ENCODE measurements around the gene SEPTIN5. TPM values are rescaled to one million over a fixed set of nuclear protein-coding genes. Genes with fewer than 3 reads are reported as not detected.
A peak's percentile ranks its signal among the peaks of the same experiment; 100 is the strongest.

The SEPTIN5 gene
- total and polyA plus RNA-seq, 9 of the 15 experiments (the other 6 are each of a cell fraction or from before 2014, with no cell fraction given) = 0.03 to 195 (median 119) TPM

GRCh38 chr22:19719488-19720021 lies 5.3 kb downstream of the SEPTIN5 start (continued):
- TF ChIP-seq ZHX1 (conservative IDR thresholded peaks at IDR 0.05; ENCODE audit: low read length) (0 out of 2 replicates have a peak, but pooled peaks have one; percentile 63), SMARCA5 (IDR thresholded peaks at IDR 0.05) (peak; percentile 74; the same call in 1 of the 2 replicates), ZSCAN29 (IDR thresholded peaks at IDR 0.05) (peak; percentile 27; the same call in 1 of the 2 replicates), ZKSCAN3 (CRISPR knock-in tag; IDR thresholded peaks at IDR 0.05) (no peak), CHD4 (IDR thresholded peaks at IDR 0.05; ENCODE audit: insufficient read depth, insufficient replicate concordance, low read depth, low read length, poor library complexity, severe bottlenecking) (peak; percentile 15), MYBL2 (IDR thresholded peaks at IDR 0.05; ENCODE audit: low read depth) (no peak), MYBL2 (CRISPR knock-in tag; IDR thresholded peaks at IDR 0.05; ENCODE audit: borderline replicate concordance) (no peak), STAT6 (CRISPR knock-in tag; IDR thresholded peaks at IDR 0.05) (peak; percentile 76; the same call in 1 of the 2 replicates), ZNF764 (CRISPR knock-in tag; IDR thresholded peaks at IDR 0.05; ENCODE audit: low read depth) (no peak), HDAC6 (IDR thresholded peaks at IDR 0.05; ENCODE audit: low read depth, low read length) (peak; percentile 82; the same call in 1 of the 2 replicates), ZBTB8A (IDR thresholded peaks at IDR 0.05; ENCODE audit: partially characterized antibody) (no peak), CHAMP1 (IDR thresholded peaks at IDR 0.05) (no peak), ZFPM2 (CRISPR knock-in tag; IDR thresholded peaks at IDR 0.05) (0 out of 2 replicates have a peak, but pooled peaks have one; percentile 35), NUFIP1 (IDR thresholded peaks at IDR 0.05; ENCODE audit: partially characterized antibody) (peak; percentile 49), TCF7L2 (IDR thresholded peaks at IDR 0.05; ENCODE audit: low read depth, low read length) (0 out of 2 replicates have a peak, but pooled peaks have one; percentile 3), MAFK (IDR thresholded peaks at IDR 0.05; ENCODE audit: low read length) (0 out of 2 replicates have a peak, but pooled peaks have one; percentile 20), CSDE1 (IDR thresholded peaks at IDR 0.05) (peak in 1 of 2 experiments; percentile 66; a peak in 1 of 4 replicates), BCOR (IDR thresholded peaks at IDR 0.05) (0 out of 2 replicates have a peak, but pooled peaks have one; percentile 2), SP2 (IDR thresholded peaks at IDR 0.05; ENCODE audit: extremely low read depth, low read depth, low read length, poor library complexity, severe bottlenecking) (peak; percentile 16), ZBTB7A (IDR thresholded peaks at IDR 0.05; ENCODE audit: borderline replicate concordance, control insufficient read depth, low read depth, low read length) (no peak)
